Ascending aorta (tissue), 2 donors: ENCODE results near the gene DCXR. TPM values are rescaled to one million over a fixed set of nuclear protein-coding genes. Genes with fewer than 3 reads are reported as not detected.

Experiments
- DNase-seq, 2 donors: peaks; one replicate each; pipeline ENCODE4 v3.0.0-alpha.2; 2019; ENCODE audit warnings: low spot score in 2 of 2
- H3K27ac ChIP-seq, 2 donors: fragments of 200-600 bp; sonication (generic); one replicate each; pipeline ENCODE4 v1.5.1; 2016 to 2017; ENCODE audit warnings: mild to moderate bottlenecking in 1 of 2
- H3K27me3 ChIP-seq: fragments of 200-600 bp; sonication (generic); one replicate; pipeline ENCODE4 v1.5.1; 2017
- H3K36me3 ChIP-seq, 2 donors: fragments of 200-600 bp; sonication (generic); one replicate each; pipeline ENCODE4 v1.5.1; 2016
- H3K4me1 ChIP-seq, 2 donors: fragments of 200-600 bp; sonication (generic); one replicate each; pipeline ENCODE4 v1.5.1; 2016 to 2017; ENCODE audit warnings: mild to moderate bottlenecking in 1 of 2
- H3K4me3 ChIP-seq, 2 donors: fragments of 200-600 bp; sonication (generic); one replicate each; pipeline ENCODE4 v1.5.1; 2016 to 2017; ENCODE audit warnings: mild to moderate bottlenecking in 1 of 2
- H3K9me3 ChIP-seq, 2 donors: fragments of 200-600 bp; sonication (generic); one replicate each; pipeline ENCODE4 v1.5.1; 2016
- intact Hi-C: fragments of 100-400 bp; cut with DNase I; formaldehyde crosslinking; loops from one replicate; pipeline ENCODE4 v1.15.1; 2023
- total RNA-seq: library from RNA; depleted of rRNA; stranded (reverse); fragments of >200 nt; gene quantifications from one replicate; pipeline ENCODE4 v1.1.0, GENCODE V29; 2016
- TF ChIP-seq, protein P1 (sequence below), 3 experiments: fragments of 200-600 bp in 2 of 3; fragments of 450-650 bp in 1 of 3; sonication (generic) in 2 of 3; IDR thresholded peaks; one replicate each; pipeline ENCODE4 v1.5.1; 2016 to 2019; ENCODE audit warnings: antibody characterized with exemption in 3 of 3, mild to moderate bottlenecking in 1 of 3, moderate library complexity in 1 of 3

Gene DCXR
- total RNA-seq, 1 donor from 2014 or later: 160 TPM

- Histone ChIP-seq H3K27me3 (peaks cover 8% of the 10 kb centered on the region), H3K4me1 (peaks cover 15 to 20% of the 10 kb centered on the region in 2 donors), H3K9me3 (no peaks in the 10 kb centered on the region), H3K4me3 (peak overlapping the region; percentile 72 to 75), H3K36me3 (no peaks in the 10 kb centered on the region), H3K27ac (peak overlapping the region; percentile 83 to 93)
- DNase-seq: no peak
- intact Hi-C loops: loop anchor here (1.0 kb wide), 2 partner anchors 13 to 62 kb away; partner anchors contain the start of genes FASN and LRRC45
- TF ChIP-seq, protein P1, sequence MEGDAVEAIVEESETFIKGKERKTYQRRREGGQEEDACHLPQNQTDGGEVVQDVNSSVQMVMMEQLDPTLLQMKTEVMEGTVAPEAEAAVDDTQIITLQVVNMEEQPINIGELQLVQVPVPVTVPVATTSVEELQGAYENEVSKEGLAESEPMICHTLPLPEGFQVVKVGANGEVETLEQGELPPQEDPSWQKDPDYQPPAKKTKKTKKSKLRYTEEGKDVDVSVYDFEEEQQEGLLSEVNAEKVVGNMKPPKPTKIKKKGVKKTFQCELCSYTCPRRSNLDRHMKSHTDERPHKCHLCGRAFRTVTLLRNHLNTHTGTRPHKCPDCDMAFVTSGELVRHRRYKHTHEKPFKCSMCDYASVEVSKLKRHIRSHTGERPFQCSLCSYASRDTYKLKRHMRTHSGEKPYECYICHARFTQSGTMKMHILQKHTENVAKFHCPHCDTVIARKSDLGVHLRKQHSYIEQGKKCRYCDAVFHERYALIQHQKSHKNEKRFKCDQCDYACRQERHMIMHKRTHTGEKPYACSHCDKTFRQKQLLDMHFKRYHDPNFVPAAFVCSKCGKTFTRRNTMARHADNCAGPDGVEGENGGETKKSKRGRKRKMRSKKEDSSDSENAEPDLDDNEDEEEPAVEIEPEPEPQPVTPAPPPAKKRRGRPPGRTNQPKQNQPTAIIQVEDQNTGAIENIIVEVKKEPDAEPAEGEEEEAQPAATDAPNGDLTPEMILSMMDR (IDR thresholded peaks at IDR 0.05): no peak
These were observed 834 bp downstream of the DCXR start for GRCh38 chr17:82036634-82037091.

- intact Hi-C loops: no loop called here
These were observed 1.4 kb downstream of the DCXR start for GRCh38 chr17:82035956-82036633.

DNA sequence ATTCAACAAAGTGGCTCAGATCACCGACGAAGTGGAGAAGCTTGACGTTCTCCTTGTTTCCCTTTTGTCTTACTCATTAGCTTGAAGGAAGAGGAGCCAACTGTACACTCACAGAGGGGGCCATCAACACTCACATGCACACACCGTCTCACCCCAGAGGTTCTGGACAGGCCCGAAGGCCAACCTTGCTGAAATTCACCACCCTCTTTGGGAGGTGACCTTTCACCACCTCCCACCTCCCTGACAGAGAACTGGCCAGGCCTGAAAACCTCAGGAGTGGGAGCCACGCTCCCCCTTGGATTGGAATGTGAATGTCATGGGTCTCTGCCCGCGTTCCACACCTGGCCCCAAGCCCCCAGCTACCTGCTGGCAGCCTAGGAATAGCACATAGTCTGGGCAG lies 2.0 kb downstream of the DCXR start:
- Histone ChIP-seq H3K9me3 (no peaks in the 10 kb centered on the region), H3K27ac (no peak overlapping the region), H3K4me1 (peaks cover 17 to 28% of the 10 kb centered on the region in 2 donors), H3K4me3 (no peak overlapping the region), H3K36me3 (no peaks in the 10 kb centered on the region), H3K27me3 (peaks cover 8% of the 10 kb centered on the region)
- intact Hi-C loops: no loop called here
- no peak for DNase-seq
- TF ChIP-seq, protein P1 (IDR thresholded peaks at IDR 0.05): no peak

More at GRCh38 chr17:82035956-82036633, 1.4 kb downstream of the DCXR start:
- Histone ChIP-seq H3K4me1 (peaks cover 15 to 22% of the 10 kb centered on the region in 2 donors), H3K4me3 (peak overlapping the region; percentile 72 to 75), H3K27me3 (peaks cover 8% of the 10 kb centered on the region), H3K9me3 (no peaks in the 10 kb centered on the region), H3K36me3 (no peaks in the 10 kb centered on the region), H3K27ac (peak overlapping the region; percentile 83 to 93)
- TF ChIP-seq, protein P1 (IDR thresholded peaks at IDR 0.05): no peak
- no peak for DNase-seq

GRCh38 chr17:82034371-82035011 lies 3.0 kb downstream of the DCXR start:
- Histone ChIP-seq H3K27ac (no peak overlapping the region), H3K27me3 (peaks cover 8% of the 10 kb centered on the region), H3K4me3 (no peak overlapping the region), H3K9me3 (no peaks in the 10 kb centered on the region), H3K36me3 (no peaks in the 10 kb centered on the region), H3K4me1 (peaks cover 21 to 34% of the 10 kb centered on the region in 2 donors)
- TF ChIP-seq, protein P1 (IDR thresholded peaks at IDR 0.05): no peak
- intact Hi-C loops: no loop called here
- no peak for DNase-seq

DNA sequence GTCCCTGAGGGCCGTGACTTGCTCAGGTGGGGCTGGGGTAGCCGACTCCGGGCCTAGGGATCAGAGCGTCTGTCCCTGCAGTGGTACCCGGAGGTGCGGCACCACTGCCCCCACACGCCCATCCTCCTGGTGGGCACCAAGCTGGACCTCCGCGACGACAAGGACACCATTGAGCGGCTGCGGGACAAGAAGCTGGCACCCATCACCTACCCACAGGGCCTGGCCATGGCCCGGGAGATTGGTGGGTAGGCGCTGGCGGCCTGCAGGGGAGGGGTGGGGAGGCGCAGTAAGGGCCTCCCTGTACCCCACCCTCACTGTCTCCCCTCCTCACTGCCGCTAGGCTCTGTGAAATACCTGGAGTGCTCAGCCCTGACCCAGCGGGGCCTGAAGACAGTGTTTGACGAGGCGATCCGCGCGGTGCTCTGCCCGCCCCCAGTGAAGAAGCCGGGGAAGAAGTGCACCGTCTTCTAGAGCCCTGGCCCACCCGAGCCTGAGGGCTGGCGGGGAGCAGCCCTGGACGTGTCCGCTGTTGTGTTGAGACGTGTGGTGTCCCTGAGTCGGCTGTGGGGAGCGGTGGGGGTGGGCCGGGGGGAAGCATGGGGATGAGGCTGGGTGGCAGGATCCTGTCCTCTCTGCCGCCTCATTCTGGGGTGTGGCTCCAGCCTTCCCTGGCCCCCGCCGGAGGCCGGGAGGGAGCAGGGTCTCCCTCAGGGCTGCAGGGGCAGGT lies 4.0 kb downstream of the DCXR start:
- Histone ChIP-seq H3K36me3 (no peaks in the 10 kb centered on the region), H3K27ac (no peak overlapping the region), H3K4me3 (no peak overlapping the region), H3K4me1 (peaks cover 21 to 34% of the 10 kb centered on the region in 2 donors), H3K9me3 (no peaks in the 10 kb centered on the region), H3K27me3 (peaks cover 8% of the 10 kb centered on the region)
- TF ChIP-seq, protein P1 (IDR thresholded peaks at IDR 0.05): no peak
- no peak for DNase-seq
- intact Hi-C loops: no loop called here
